ENCODE data around the gene TPD52L2. TPM values are rescaled to one million over a fixed set of nuclear protein-coding genes. Genes with fewer than 3 reads are reported as not detected.

The TPD52L2 gene
- total and polyA plus RNA-seq, 2 donors from 2014 or later = 73.1 to 78.0 TPM

GRCh38 chr20:63839620-63840019, 25.4 kb upstream of the TPD52L2 start:
- Histone ChIP-seq H3K4me1 (ENCODE audit: control insufficient read depth in 2 of 3, insufficient read depth in 2 of 3, low read depth in 1 of 3, low read length in 3 of 3) (peaks cover 0 to 10% (median 0%) of the 10 kb centered on the region in 3 donors), H3K27me3 (ENCODE audit: control insufficient read depth, insufficient read depth, low read length) (no peaks in the 10 kb centered on the region), H3K9me3 (ENCODE audit: control insufficient read depth in 2 of 3, insufficient read depth in 1 of 3, low read length in 3 of 3) (no peaks in the 10 kb centered on the region), H3K36me3 (ENCODE audit: control insufficient read depth in 2 of 3, insufficient read depth in 3 of 3, low read length in 3 of 3) (no peaks in the 10 kb centered on the region), H3K9ac (ENCODE audit: low read length in 3 of 3) (no peak overlapping the region), H3K4me3 (ENCODE audit: low read length in 3 of 3) (no peak overlapping the region), H3K27ac (ENCODE audit: low read depth in 2 of 2, low read length in 2 of 2) (no peak overlapping the region)
- no peak for FAIRE-seq
- no peak for DNase-seq
- intact Hi-C loops (cut with DNase I) = no loop called here
- no peak for TF ChIP-seq CTCF (IDR thresholded peaks at IDR 0.05; ENCODE audit: borderline replicate concordance, extremely low read depth, insufficient read depth)

- no peak for FAIRE-seq
- no peaks in the 10 kb centered on the region for H3K27me3 ChIP-seq (ENCODE audit: control insufficient read depth, insufficient read depth, low read length)
These were observed 24.7 kb upstream of the TPD52L2 start for GRCh38 chr20:63840405-63840828.

GRCh38 chr20:63842258-63842657, 22.8 kb upstream of the TPD52L2 start:
- TF ChIP-seq CTCF (IDR thresholded peaks at IDR 0.05; ENCODE audit: borderline replicate concordance, extremely low read depth, insufficient read depth) = no peak
- DNase-seq (no peak), FAIRE-seq (no peak)
- Histone ChIP-seq H3K9ac (ENCODE audit: low read length in 3 of 3) (no peak overlapping the region), H3K4me1 (ENCODE audit: control insufficient read depth in 2 of 3, insufficient read depth in 2 of 3, low read depth in 1 of 3, low read length in 3 of 3) (peaks cover 5 to 18% (median 5%) of the 10 kb centered on the region in 3 donors), H3K36me3 (ENCODE audit: control insufficient read depth in 2 of 3, insufficient read depth in 3 of 3, low read length in 3 of 3) (no peaks in the 10 kb centered on the region), H3K4me3 (ENCODE audit: low read length in 3 of 3) (no peak overlapping the region), H3K27ac (ENCODE audit: low read depth in 2 of 2, low read length in 2 of 2) (no peak overlapping the region), H3K9me3 (ENCODE audit: control insufficient read depth in 2 of 3, insufficient read depth in 1 of 3, low read length in 3 of 3) (no peaks in the 10 kb centered on the region), H3K27me3 (ENCODE audit: control insufficient read depth, insufficient read depth, low read length) (no peaks in the 10 kb centered on the region)
- intact Hi-C loops (cut with DNase I) = no loop called here

More at GRCh38 chr20:63840405-63840828, 24.7 kb upstream of the TPD52L2 start:
- Histone ChIP-seq H3K9me3 (ENCODE audit: control insufficient read depth in 2 of 3, insufficient read depth in 1 of 3, low read length in 3 of 3) (no peaks in the 10 kb centered on the region), H3K4me1 (ENCODE audit: control insufficient read depth in 2 of 3, insufficient read depth in 2 of 3, low read depth in 1 of 3, low read length in 3 of 3) (peaks cover 0 to 9% (median 0%) of the 10 kb centered on the region in 3 donors), H3K9ac (ENCODE audit: low read length in 3 of 3) (no peak overlapping the region), H3K27ac (ENCODE audit: low read depth in 2 of 2, low read length in 2 of 2) (no peak overlapping the region), H3K4me3 (ENCODE audit: low read length in 3 of 3) (no peak overlapping the region), H3K36me3 (ENCODE audit: control insufficient read depth in 2 of 3, insufficient read depth in 3 of 3, low read length in 3 of 3) (no peaks in the 10 kb centered on the region)
- peak; percentile 42 to 81 (median 60) for DNase-seq
- no peak for TF ChIP-seq CTCF (IDR thresholded peaks at IDR 0.05; ENCODE audit: borderline replicate concordance, extremely low read depth, insufficient read depth)
- intact Hi-C loops (cut with DNase I) = no loop called here

GRCh38 chr20:63843222-63843621, 21.8 kb upstream of the TPD52L2 start:
- no peak for TF ChIP-seq CTCF (IDR thresholded peaks at IDR 0.05; ENCODE audit: borderline replicate concordance, extremely low read depth, insufficient read depth)

More at GRCh38 chr20:63843222-63843621, 21.8 kb upstream of the TPD52L2 start:
- intact Hi-C loops (cut with DNase I) = no loop called here
- Histone ChIP-seq H3K4me1 (ENCODE audit: control insufficient read depth in 2 of 3, insufficient read depth in 2 of 3, low read depth in 1 of 3, low read length in 3 of 3) (peaks cover 5 to 21% (median 5%) of the 10 kb centered on the region in 3 donors), H3K9me3 (ENCODE audit: control insufficient read depth in 2 of 3, insufficient read depth in 1 of 3, low read length in 3 of 3) (no peaks in the 10 kb centered on the region), H3K36me3 (ENCODE audit: control insufficient read depth in 2 of 3, insufficient read depth in 3 of 3, low read length in 3 of 3) (no peaks in the 10 kb centered on the region), H3K27me3 (ENCODE audit: control insufficient read depth, insufficient read depth, low read length) (no peaks in the 10 kb centered on the region), H3K27ac (ENCODE audit: low read depth in 2 of 2, low read length in 2 of 2) (no peak overlapping the region), H3K4me3 (ENCODE audit: low read length in 3 of 3) (no peak overlapping the region), H3K9ac (ENCODE audit: low read length in 3 of 3) (no peak overlapping the region)
- FAIRE-seq (no peak), DNase-seq (no peak)
